SK-N-SH treated with all-trans-retinoic acid at 6 μM for 48 hours (cell line): ENCODE measurements around the gene CEP170.
A peak's percentile ranks its signal among the peaks of the same experiment; 100 is the strongest.

Source experiments
- ATAC-seq: fragments of 200-7000 bp; cut with Tn5 transposase; 3 replicates; pipeline ENCODE4 v1.9.1; 2020; ENCODE audit warnings: mild to moderate bottlenecking, moderate library complexity
- ARNTL ChIP-seq: fragments of 450-650 bp; formaldehyde crosslinking; IDR thresholded peaks from 2 replicates; pipeline ENCODE4 v1.5.0; 2020; ENCODE audit warnings: low read depth, mild to moderate bottlenecking, moderate library complexity, borderline replicate concordance
- BACH2 ChIP-seq: fragments of 250-450 bp; sonication (Bioruptor Pico); IDR thresholded peaks from 2 replicates; pipeline ENCODE4 v1.9.0; 2021; ENCODE audit warnings: mild to moderate bottlenecking, borderline replicate concordance
- CSDC2 ChIP-seq: fragments of 250-450 bp; sonication (Bioruptor Pico); IDR thresholded peaks from 2 replicates; pipeline ENCODE4 v1.5.0; 2020; ENCODE audit warnings: mild to moderate bottlenecking, moderate library complexity
- ESRRG ChIP-seq: fragments of 250-450 bp; sonication (Bioruptor Pico); IDR thresholded peaks from 2 replicates; pipeline ENCODE4 v1.6.1; 2021; ENCODE audit warnings: mild to moderate bottlenecking
- GLIS3 ChIP-seq: fragments of 250-450 bp; sonication (Bioruptor Pico); IDR thresholded peaks from 2 replicates; pipeline ENCODE4 v1.5.0; 2020; ENCODE audit warnings: mild to moderate bottlenecking, moderate library complexity
- ISL1 ChIP-seq: fragments of 250-450 bp; sonication (Bioruptor Pico); IDR thresholded peaks from 2 replicates; pipeline ENCODE4 v2.1.2; 2022; ENCODE audit warnings: mild to moderate bottlenecking, moderate library complexity
- OSR1 ChIP-seq: fragments of 250-450 bp; sonication (Bioruptor Pico); IDR thresholded peaks from 2 replicates; pipeline ENCODE4 v1.8.0; 2022; ENCODE audit warnings: moderate library complexity, mild to moderate bottlenecking, inconsistent platforms
- PPARA ChIP-seq: fragments of 250-450 bp; sonication (Bioruptor Pico); IDR thresholded peaks from 2 replicates; pipeline ENCODE4 v1.5.0; 2020; ENCODE audit warnings: mild to moderate bottlenecking, borderline replicate concordance
- SNAI2 ChIP-seq: fragments of 250-450 bp; sonication (Bioruptor Pico); IDR thresholded peaks from 2 replicates; pipeline ENCODE4 v1.5.0; 2020; ENCODE audit warnings: mild to moderate bottlenecking, moderate library complexity
- TCF4 ChIP-seq: fragments of 250-450 bp; sonication (Bioruptor Pico); IDR thresholded peaks from 2 replicates; pipeline ENCODE4 v1.8.0; 2021; ENCODE audit warnings: mild to moderate bottlenecking, moderate library complexity, borderline replicate concordance
- TOX ChIP-seq: fragments of 250-450 bp; sonication (Bioruptor Pico); IDR thresholded peaks from 2 replicates; pipeline ENCODE4 v1.8.0; 2021; ENCODE audit warnings: mild to moderate bottlenecking, moderate library complexity, borderline replicate concordance
- ZC3H10 ChIP-seq: fragments of 250-450 bp; sonication (Bioruptor Pico); IDR thresholded peaks from 2 replicates; pipeline ENCODE4 v1.5.1; 2021; ENCODE audit warnings: mild to moderate bottlenecking, moderate library complexity
- ZFP3 ChIP-seq: fragments of 250-450 bp; sonication (Bioruptor Pico); IDR thresholded peaks from 2 replicates; pipeline ENCODE4 v1.5.0; 2020; ENCODE audit warnings: mild to moderate bottlenecking, moderate library complexity
- ZFP30 ChIP-seq: fragments of 450-650 bp; formaldehyde crosslinking; IDR thresholded peaks from 2 replicates; pipeline ENCODE4 v1.5.0; 2022; ENCODE audit warnings: mild to moderate bottlenecking, moderate library complexity
- ZNF565 ChIP-seq: fragments of 450-650 bp; formaldehyde crosslinking; conservative IDR thresholded peaks from 2 replicates; pipeline ENCODE4 v1.5.0; 2020; ENCODE audit warnings: low read depth, mild to moderate bottlenecking, moderate library complexity
- ZNF70 ChIP-seq: fragments of 450-650 bp; formaldehyde crosslinking; IDR thresholded peaks from 2 replicates; pipeline ENCODE4 v1.5.0; 2020; ENCODE audit warnings: mild to moderate bottlenecking, moderate library complexity
- ZNF8 ChIP-seq: fragments of 450-650 bp; formaldehyde crosslinking; IDR thresholded peaks from 2 replicates; pipeline ENCODE4 v1.5.0; 2020; ENCODE audit warnings: mild to moderate bottlenecking, moderate library complexity
- TF ChIP-seq, protein P1 (sequence below): fragments of 250-450 bp; sonication (Bioruptor Pico); IDR thresholded peaks from 2 replicates; pipeline ENCODE4 v1.8.0; 2021; ENCODE audit warnings: low read depth, mild to moderate bottlenecking, moderate library complexity, borderline replicate concordance
- TF ChIP-seq, protein P2 (sequence below): fragments of 250-450 bp; sonication (Bioruptor Pico); IDR thresholded peaks from 2 replicates; pipeline ENCODE4 v1.5.1; 2020; ENCODE audit warnings: low read depth, mild to moderate bottlenecking, moderate library complexity
- TF ChIP-seq, protein P3 (sequence below): fragments of 250-450 bp; sonication (Bioruptor Pico); IDR thresholded peaks from 2 replicates; pipeline ENCODE4 v1.5.1; 2021; ENCODE audit warnings: mild to moderate bottlenecking, moderate library complexity

CEP170 gene

DNA sequence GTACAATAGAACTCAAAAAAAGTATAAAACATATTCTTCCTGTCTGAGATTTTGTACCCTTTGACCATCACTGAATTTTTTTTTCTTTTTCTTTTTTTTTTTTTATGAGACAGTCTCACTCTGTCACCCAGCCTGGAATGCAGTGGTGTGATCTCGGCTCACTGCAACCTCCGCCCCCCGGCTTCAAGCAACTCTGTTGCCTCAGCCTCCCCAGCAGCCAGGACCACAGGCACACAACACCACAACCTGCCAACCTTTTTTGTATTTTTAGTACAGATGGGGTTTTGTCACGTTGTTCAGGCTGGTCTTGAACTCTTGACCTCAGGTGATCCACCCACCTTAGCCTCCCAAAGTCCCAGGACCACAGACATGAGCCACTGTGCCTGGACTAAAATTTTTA is 11.2 kb upstream of the CEP170 start:
- TF ChIP-seq OSR1 (no peak), ZFP30 (CRISPR knock-in tag) (no peak), ZNF70 (CRISPR knock-in tag) (no peak), TOX (CRISPR knock-in tag) (no peak), BACH2 (no peak), ZNF565 (CRISPR knock-in tag) (no peak), SNAI2 (CRISPR knock-in tag) (no peak), ESRRG (no peak)
- TF ChIP-seq, protein P1, sequence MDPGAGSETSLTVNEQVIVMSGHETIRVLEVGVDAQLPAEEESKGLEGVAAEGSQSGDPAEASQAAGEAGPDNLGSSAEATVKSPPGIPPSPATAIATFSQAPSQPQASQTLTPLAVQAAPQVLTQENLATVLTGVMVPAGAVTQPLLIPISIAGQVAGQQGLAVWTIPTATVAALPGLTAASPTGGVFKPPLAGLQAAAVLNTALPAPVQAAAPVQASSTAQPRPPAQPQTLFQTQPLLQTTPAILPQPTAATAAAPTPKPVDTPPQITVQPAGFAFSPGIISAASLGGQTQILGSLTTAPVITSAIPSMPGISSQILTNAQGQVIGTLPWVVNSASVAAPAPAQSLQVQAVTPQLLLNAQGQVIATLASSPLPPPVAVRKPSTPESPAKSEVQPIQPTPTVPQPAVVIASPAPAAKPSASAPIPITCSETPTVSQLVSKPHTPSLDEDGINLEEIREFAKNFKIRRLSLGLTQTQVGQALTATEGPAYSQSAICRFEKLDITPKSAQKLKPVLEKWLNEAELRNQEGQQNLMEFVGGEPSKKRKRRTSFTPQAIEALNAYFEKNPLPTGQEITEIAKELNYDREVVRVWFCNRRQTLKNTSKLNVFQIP (CRISPR knock-in tag), result no peak
- TF ChIP-seq, protein P2, sequence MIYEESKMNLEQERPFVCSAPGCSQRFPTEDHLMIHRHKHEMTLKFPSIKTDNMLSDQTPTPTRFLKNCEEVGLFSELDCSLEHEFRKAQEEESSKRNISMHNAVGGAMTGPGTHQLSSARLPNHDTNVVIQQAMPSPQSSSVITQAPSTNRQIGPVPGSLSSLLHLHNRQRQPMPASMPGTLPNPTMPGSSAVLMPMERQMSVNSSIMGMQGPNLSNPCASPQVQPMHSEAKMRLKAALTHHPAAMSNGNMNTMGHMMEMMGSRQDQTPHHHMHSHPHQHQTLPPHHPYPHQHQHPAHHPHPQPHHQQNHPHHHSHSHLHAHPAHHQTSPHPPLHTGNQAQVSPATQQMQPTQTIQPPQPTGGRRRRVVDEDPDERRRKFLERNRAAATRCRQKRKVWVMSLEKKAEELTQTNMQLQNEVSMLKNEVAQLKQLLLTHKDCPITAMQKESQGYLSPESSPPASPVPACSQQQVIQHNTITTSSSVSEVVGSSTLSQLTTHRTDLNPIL (CRISPR knock-in tag), result no peak
- ATAC-seq, result no peak

DNA sequence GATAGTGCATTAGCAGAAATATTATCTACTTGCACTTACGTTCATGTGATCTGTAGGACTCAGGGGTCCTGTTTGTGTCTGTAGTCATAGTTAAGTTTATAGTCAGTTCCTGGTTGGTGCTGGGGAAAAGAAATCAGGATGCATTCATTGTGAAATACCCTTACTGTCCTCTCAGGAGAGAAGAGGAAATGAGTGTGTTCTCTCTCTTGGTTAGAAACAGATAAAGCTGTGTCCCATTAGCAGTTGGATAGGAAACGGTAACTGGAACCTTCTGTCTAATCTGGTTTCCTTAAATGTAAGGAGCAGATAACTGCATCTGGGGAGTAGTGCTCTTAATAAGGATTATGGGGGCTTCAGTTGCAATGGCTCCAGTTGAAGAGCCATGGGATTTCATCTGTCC is 9.6 kb upstream of the CEP170 start:
- TF ChIP-seq ZC3H10 (CRISPR knock-in tag) (no peak), ZNF8 (CRISPR knock-in tag) (no peak)
- peak; percentile 64 for ATAC-seq

DNA sequence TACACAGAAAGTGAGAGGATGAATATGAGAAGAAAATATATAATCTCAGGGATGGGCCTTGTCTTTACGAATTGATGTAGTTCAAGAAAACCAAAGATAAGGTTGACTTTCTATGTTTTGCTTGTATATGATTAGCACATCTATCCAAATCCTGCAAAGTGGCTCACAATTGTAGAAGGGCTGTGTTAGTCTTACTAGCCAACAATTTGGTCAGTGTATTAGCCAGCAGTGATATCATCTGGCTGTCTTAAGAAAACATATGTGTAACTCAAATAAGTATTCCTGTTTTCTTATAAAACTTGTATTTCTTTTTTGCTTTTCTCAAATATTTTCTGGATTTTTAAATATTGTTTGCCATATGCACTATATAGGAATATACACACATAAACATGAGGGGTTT is 6.3 kb upstream of the CEP170 start:
- TF ChIP-seq ZFP3 (CRISPR knock-in tag) (no peak), ISL1 (CRISPR knock-in tag) (no peak), ZNF8 (CRISPR knock-in tag) (no peak), ARNTL (CRISPR knock-in tag) (no peak), ZFP30 (CRISPR knock-in tag) (no peak), TCF4 (CRISPR knock-in tag) (no peak), BACH2 (no peak), ZC3H10 (CRISPR knock-in tag) (no peak)
- TF ChIP-seq, protein P1 (CRISPR knock-in tag), result no peak
- TF ChIP-seq, protein P3, sequence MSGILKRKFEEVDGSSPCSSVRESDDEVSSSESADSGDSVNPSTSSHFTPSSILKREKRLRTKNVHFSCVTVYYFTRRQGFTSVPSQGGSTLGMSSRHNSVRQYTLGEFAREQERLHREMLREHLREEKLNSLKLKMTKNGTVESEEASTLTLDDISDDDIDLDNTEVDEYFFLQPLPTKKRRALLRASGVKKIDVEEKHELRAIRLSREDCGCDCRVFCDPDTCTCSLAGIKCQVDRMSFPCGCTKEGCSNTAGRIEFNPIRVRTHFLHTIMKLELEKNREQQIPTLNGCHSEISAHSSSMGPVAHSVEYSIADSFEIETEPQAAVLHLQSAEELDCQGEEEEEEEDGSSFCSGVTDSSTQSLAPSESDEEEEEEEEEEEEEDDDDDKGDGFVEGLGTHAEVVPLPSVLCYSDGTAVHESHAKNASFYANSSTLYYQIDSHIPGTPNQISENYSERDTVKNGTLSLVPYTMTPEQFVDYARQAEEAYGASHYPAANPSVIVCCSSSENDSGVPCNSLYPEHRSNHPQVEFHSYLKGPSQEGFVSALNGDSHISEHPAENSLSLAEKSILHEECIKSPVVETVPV, result no peak
- TF ChIP-seq, protein P2 (CRISPR knock-in tag), result no peak
- TF ChIP-seq, all 23 proteins: peak for 0
- no peak for ATAC-seq

DNA sequence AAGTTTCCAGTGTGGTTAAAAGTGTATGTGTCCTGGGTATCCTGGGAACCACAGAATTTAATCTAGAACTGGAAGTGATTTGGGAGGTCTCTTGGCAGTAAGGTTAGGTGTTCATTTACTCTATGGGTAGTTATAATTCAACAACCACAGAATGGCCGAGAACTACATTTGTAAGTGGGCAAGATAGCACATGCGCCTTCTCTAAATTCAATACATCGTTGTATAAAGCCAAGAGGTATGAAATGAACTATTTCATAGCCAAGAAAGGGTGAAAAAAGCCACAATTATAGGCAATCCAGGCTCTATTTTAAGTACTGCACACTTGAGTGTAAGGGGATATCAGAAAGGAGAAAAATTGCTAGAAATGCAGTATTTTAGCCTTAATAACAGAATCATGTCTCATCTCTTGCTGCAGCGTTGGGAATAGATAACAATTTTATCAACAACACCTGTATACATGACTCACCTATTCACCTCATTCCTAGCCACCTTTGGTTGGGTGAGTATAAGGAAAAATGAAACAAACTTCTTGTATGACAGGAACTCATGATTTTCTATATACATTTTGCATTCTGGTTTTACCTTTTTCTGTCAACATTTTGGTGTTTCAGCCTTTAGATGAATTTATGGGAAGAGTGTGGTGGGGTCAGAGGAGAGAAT is 5.3 kb upstream of the CEP170 start:
- no peak for ATAC-seq

More for the DNA sequence above, 5.3 kb upstream of the CEP170 start:
- TF ChIP-seq TCF4 (CRISPR knock-in tag), result no peak
- TF ChIP-seq, protein P3, result no peak
- TF ChIP-seq ZFP3 (CRISPR knock-in tag), result no peak
- no peak for TF ChIP-seq OSR1
- TF ChIP-seq ZNF8 (CRISPR knock-in tag), result no peak
- no peak for TF ChIP-seq CSDC2 (CRISPR knock-in tag)
- TF ChIP-seq ZNF565 (CRISPR knock-in tag), result no peak
- no peak for TF ChIP-seq GLIS3 (CRISPR knock-in tag)
- TF ChIP-seq ARNTL (CRISPR knock-in tag), result no peak
- no peak for TF ChIP-seq PPARA
- no peak for TF ChIP-seq ZC3H10 (CRISPR knock-in tag)
- TF ChIP-seq, protein P2 (CRISPR knock-in tag), result no peak
- no peak for TF ChIP-seq SNAI2 (CRISPR knock-in tag)
- TF ChIP-seq BACH2, result no peak
- TF ChIP-seq, protein P1 (CRISPR knock-in tag), result no peak
- TF ChIP-seq TOX (CRISPR knock-in tag), result no peak
